ENCODE data around the gene SMLR1. TPM values are rescaled to one million over a fixed set of nuclear protein-coding genes. Genes with fewer than 3 reads are reported as not detected.

The SMLR1 gene
- total and polyA plus RNA-seq, 10 of the 15 experiments (the other 5 are each of a cell fraction or from before 2014, with no cell fraction given), result 0.10 TPM; not detected in 9

DNA sequence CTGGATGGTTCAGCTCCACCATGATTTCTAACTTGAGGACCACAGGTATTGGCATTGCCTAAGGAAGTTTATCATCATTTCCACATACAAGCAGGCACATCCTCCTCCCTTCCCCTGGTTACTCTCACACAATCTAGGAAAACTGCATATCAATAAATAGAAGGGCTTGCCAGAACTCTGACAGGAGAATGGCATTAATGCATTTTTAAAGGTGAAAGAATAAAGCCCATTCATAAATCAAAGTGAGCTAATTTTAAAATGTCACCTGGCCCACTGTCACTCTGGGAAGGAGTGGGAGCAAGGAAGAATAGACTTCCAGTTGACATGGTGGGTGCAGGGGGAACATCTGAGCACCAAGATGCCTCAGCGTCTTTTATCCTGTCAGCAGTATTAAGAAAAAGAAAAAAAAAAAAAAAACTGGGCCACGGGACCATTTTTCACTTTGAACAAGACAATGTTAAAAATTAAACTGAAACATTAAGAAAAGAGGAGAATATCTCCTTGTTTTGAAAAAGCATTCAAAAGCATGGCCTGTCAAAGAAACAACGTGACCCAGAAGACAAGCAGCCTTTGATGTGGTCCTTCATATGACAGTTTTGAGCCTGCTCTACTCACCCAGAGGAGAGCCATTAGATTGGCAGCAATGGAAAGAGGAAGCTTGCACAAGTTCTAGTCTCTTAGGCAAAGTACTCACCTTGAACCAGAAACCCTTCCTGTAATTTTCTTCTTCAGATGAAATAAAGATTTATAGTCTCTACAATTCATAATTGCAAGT is 39.3 kb upstream of the SMLR1 start:
- no peaks in the 10 kb centered on the region for H3K27me3 ChIP-seq (replicated peaks in 1 of 2; ENCODE audit: control insufficient read depth in 2 of 2, insufficient read depth in 2 of 2, low read length in 1 of 2)
- in situ Hi-C loops (cut with MboI) (no loop called here), intact Hi-C loops (cut with micrococcal nuclease; ENCODE audit: unreplicated experiment) (no loop called here)
- peak; percentile 17 for DNase-seq (ENCODE audit: low read depth, low spot score)
- H3K4me3 ChIP-seq, result no peak overlapping the region
- no peak overlapping the region for H2AFZ ChIP-seq (ENCODE audit: control insufficient read depth, low read depth, low read length)
- H3K9me3 ChIP-seq (replicated peaks; ENCODE audit: control insufficient read depth, insufficient read depth, low read length), result no peaks in the 10 kb centered on the region
- H3K27ac ChIP-seq (ENCODE audit: control insufficient read depth, insufficient read depth), result no peak overlapping the region
- no peak overlapping the region for H3K9ac ChIP-seq (ENCODE audit: control insufficient read depth, insufficient read depth, low read length)
- 28% methylated on average over 3 of the region's 3 CpGs for WGBS (ENCODE audit: insufficient coverage, insufficient replicate concordance, low lambda C conversion rate, missing lambda C conversion rate)
- no peaks in the 10 kb centered on the region for H3K4me1 ChIP-seq (ENCODE audit: control insufficient read depth, insufficient read depth, low read length)
- ATAC-seq, result peak; percentile 87
- POLR2A ChIA-PET, result interaction anchor here (0.8 kb wide), 1 partner anchor 507 kb away, joined by 3 read pairs; no protein-coding TSS in a partner anchor
- H3K4me2 ChIP-seq (ENCODE audit: control insufficient read depth, insufficient read depth), result no peak overlapping the region
- RAD21 ChIA-PET (ENCODE audit: unreplicated experiment), result interaction anchor here (0.7 kb wide), 1 partner anchor 11 kb away, joined by 3 read pairs; no protein-coding TSS in a partner anchor
- CTCF ChIA-PET, result interaction anchor here (0.7 to 1.1 kb wide), 6 partner anchors 10 to 506 kb away, joined by 3 to 5 read pairs (median 3); no protein-coding TSS in a partner anchor
- no peak for FAIRE-seq
- no peaks in the 10 kb centered on the region for H3K79me2 ChIP-seq (ENCODE audit: control insufficient read depth, insufficient read depth, low read length)
- BruUV-seq (replicated peaks), result no TSS peak
- no peaks in the 10 kb centered on the region for H3K36me3 ChIP-seq (ENCODE audit: control insufficient read depth in 2 of 2, insufficient read depth in 2 of 2, low read length in 1 of 2)
- SMC1A ChIA-PET (ENCODE audit: uncharacterized antibody, unreplicated experiment), result interaction anchor here (1.4 to 1.6 kb wide), 3 partner anchors 11 to 136 kb away, joined by 3 to 6 read pairs (median 4); no protein-coding TSS in a partner anchor
- H4K20me1 ChIP-seq (ENCODE audit: control insufficient read depth, insufficient read depth), result no peaks in the 10 kb centered on the region
- TF ChIP-seq NR2C2 (IDR thresholded peaks at IDR 0.05; ENCODE audit: borderline replicate concordance, control insufficient read depth, insufficient read length, low read depth), result no peak
- TF ChIP-seq BCL3 (IDR thresholded peaks at IDR 0.05; ENCODE audit: borderline replicate concordance, insufficient read depth, low read depth, low read length, poor library complexity, severe bottlenecking), result no peak
- TF ChIP-seq FOS (IDR thresholded peaks at IDR 0.05; ENCODE audit: borderline replicate concordance, extremely low read depth, insufficient read length), result no peak
- no peak for TF ChIP-seq HDAC2 (IDR thresholded peaks at IDR 0.05)
- no peak for TF ChIP-seq JUNB (IDR thresholded peaks at IDR 0.05)
- TF ChIP-seq GABPA (IDR thresholded peaks at IDR 0.05; ENCODE audit: low read depth), result no peak
- no peak for TF ChIP-seq FOXM1 (IDR thresholded peaks at IDR 0.05; ENCODE audit: low read depth, low read length)
- 0 out of 2 replicates have a peak, but pooled peaks have one; percentile 16 for TF ChIP-seq IKZF1 (conservative IDR thresholded peaks at IDR 0.05)
- TF ChIP-seq ATF7 (IDR thresholded peaks at IDR 0.05; ENCODE audit: low read depth), result peak; percentile 45
- TF ChIP-seq, protein P1, sequence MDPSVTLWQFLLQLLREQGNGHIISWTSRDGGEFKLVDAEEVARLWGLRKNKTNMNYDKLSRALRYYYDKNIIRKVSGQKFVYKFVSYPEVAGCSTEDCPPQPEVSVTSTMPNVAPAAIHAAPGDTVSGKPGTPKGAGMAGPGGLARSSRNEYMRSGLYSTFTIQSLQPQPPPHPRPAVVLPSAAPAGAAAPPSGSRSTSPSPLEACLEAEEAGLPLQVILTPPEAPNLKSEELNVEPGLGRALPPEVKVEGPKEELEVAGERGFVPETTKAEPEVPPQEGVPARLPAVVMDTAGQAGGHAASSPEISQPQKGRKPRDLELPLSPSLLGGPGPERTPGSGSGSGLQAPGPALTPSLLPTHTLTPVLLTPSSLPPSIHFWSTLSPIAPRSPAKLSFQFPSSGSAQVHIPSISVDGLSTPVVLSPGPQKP (IDR thresholded peaks at IDR 0.05; ENCODE audit: low read depth, low read length), result no peak
- no peak for TF ChIP-seq CHD1 (IDR thresholded peaks at IDR 0.05; ENCODE audit: low read depth, low read length)
- no peak for TF ChIP-seq NR2C1 (IDR thresholded peaks at IDR 0.05)
- TF ChIP-seq ZNF687 (IDR thresholded peaks at IDR 0.05), result no peak
- peak; percentile 47; the same call in 1 of the 2 replicates for TF ChIP-seq RELB (IDR thresholded peaks at IDR 0.05; ENCODE audit: low read depth)
- peak; percentile 59; the same call in 1 of the 2 replicates for TF ChIP-seq NBN (IDR thresholded peaks at IDR 0.05)
- TF ChIP-seq POU2F2 (IDR thresholded peaks at IDR 0.05; ENCODE audit: borderline replicate concordance, low read depth, low read length), result no peak

All from GM12878 (cell line).